Measurements from ENCODE around the gene KRT6A.

DNA sequence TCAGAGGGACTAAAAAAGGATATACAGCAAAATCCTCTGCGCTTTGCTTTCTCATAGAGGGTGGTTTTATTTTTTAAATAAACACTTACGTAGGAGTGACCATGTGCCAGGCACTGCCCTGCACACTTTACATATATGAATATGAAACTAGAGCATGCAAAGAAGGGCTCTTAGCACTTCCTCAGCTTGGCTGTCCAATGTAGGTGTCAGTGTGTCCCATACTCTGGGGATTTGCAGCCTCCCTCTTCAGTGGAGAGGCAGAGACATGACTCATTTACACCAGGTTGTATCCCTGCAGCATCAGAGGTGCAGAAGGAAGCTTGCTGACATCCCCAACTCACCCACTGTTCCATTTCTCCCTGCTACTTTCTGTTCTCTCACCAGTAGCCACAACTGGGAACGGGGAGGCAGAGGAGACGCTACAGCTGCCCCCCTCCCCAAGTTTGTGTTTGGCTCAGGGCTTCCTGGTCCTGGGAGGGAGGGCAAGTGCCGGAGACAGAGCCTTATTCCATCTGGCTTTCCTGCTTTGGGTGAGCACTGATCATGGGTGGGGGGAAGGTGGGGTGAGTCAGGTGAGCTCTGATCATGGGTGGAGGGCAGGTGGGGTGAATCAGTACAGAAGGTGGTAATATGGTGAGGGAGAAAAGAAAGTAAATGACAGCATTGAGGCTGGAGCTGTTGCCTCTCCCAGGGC, 32.0 kb upstream of the KRT6A start:
- TF ChIP-seq, protein P1, sequence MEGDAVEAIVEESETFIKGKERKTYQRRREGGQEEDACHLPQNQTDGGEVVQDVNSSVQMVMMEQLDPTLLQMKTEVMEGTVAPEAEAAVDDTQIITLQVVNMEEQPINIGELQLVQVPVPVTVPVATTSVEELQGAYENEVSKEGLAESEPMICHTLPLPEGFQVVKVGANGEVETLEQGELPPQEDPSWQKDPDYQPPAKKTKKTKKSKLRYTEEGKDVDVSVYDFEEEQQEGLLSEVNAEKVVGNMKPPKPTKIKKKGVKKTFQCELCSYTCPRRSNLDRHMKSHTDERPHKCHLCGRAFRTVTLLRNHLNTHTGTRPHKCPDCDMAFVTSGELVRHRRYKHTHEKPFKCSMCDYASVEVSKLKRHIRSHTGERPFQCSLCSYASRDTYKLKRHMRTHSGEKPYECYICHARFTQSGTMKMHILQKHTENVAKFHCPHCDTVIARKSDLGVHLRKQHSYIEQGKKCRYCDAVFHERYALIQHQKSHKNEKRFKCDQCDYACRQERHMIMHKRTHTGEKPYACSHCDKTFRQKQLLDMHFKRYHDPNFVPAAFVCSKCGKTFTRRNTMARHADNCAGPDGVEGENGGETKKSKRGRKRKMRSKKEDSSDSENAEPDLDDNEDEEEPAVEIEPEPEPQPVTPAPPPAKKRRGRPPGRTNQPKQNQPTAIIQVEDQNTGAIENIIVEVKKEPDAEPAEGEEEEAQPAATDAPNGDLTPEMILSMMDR (optimal IDR thresholded peaks at IDR 0.05 in 1 of 3, IDR thresholded peaks at IDR 0.05 in 1 of 3, conservative IDR thresholded peaks at IDR 0.05 in 1 of 3; ENCODE audit: extremely low read depth in 1 of 3, insufficient read depth in 2 of 3, low read length in 3 of 3): no peak
- no peak for TF ChIP-seq EZH2 (IDR thresholded peaks at IDR 0.05; ENCODE audit: low read length)

Measured in keratinocyte (primary cell).